ENCODE data around the gene TOE1.

The TOE1 gene

GRCh38 chr1:45327644-45328515, 12.1 kb upstream of the TOE1 start:
- no peak for DNase-seq

GRCh38 chr1:45328680-45329079, 11.3 kb upstream of the TOE1 start:
- no peak for DNase-seq

- DNase-seq, result no peak
Observed at GRCh38 chr1:45329445-45329844, 10.5 kb upstream of the TOE1 start.

GRCh38 chr1:45331436-45332345, 8.3 kb upstream of the TOE1 start:
- DNase-seq, result no peak

GRCh38 chr1:45332346-45332720, 7.6 kb upstream of the TOE1 start:
- no peak for DNase-seq

GRCh38 chr1:45334308-45335245, 5.4 kb upstream of the TOE1 start:
- DNase-seq, result no peak

- no peak for DNase-seq
Observed at GRCh38 chr1:45335855-45336324, 4.1 kb upstream of the TOE1 start.

- no peak for DNase-seq
Observed at GRCh38 chr1:45337630-45338325, 2.2 kb upstream of the TOE1 start.

GRCh38 chr1:45340816-45341466, 971 bp downstream of the TOE1 start:
- peak; percentile 51 for DNase-seq

GRCh38 chr1:45344499-45344898, 4.5 kb downstream of the TOE1 start:
- DNase-seq, result no peak

GRCh38 chr1:45345014-45345413, 5.0 kb downstream of the TOE1 start:
- no peak for DNase-seq

GRCh38 chr1:45346473-45346872, 6.5 kb downstream of the TOE1 start:
- no peak for DNase-seq

GRCh38 chr1:45348020-45348419, 8.1 kb downstream of the TOE1 start:
- no peak for DNase-seq

- no peak for DNase-seq
Observed at GRCh38 chr1:45348609-45348965, 8.6 kb downstream of the TOE1 start.

GRCh38 chr1:45348966-45349677, 9.2 kb downstream of the TOE1 start:
- DNase-seq, result no peak

GRCh38 chr1:45351508-45351907, 11.5 kb downstream of the TOE1 start:
- no peak for DNase-seq

- DNase-seq, result peak; percentile 26
Observed at GRCh38 chr1:45353685-45354084, 13.7 kb downstream of the TOE1 start.

GRCh38 chr1:45354838-45355237, 14.9 kb downstream of the TOE1 start:
- DNase-seq, result no peak

- no peak for DNase-seq
Observed at GRCh38 chr1:45355683-45356082, 15.7 kb downstream of the TOE1 start.

GRCh38 chr1:45356186-45356585, 16.2 kb downstream of the TOE1 start:
- no peak for DNase-seq
